ENCODE results near the gene B3GAT2. TPM values are rescaled to one million over a fixed set of nuclear protein-coding genes. Genes with fewer than 3 reads are reported as not detected.

B3GAT2 gene
- total and polyA plus RNA-seq, 4 donors: 0.06 to 0.65 (median 0.07) TPM

DNA sequence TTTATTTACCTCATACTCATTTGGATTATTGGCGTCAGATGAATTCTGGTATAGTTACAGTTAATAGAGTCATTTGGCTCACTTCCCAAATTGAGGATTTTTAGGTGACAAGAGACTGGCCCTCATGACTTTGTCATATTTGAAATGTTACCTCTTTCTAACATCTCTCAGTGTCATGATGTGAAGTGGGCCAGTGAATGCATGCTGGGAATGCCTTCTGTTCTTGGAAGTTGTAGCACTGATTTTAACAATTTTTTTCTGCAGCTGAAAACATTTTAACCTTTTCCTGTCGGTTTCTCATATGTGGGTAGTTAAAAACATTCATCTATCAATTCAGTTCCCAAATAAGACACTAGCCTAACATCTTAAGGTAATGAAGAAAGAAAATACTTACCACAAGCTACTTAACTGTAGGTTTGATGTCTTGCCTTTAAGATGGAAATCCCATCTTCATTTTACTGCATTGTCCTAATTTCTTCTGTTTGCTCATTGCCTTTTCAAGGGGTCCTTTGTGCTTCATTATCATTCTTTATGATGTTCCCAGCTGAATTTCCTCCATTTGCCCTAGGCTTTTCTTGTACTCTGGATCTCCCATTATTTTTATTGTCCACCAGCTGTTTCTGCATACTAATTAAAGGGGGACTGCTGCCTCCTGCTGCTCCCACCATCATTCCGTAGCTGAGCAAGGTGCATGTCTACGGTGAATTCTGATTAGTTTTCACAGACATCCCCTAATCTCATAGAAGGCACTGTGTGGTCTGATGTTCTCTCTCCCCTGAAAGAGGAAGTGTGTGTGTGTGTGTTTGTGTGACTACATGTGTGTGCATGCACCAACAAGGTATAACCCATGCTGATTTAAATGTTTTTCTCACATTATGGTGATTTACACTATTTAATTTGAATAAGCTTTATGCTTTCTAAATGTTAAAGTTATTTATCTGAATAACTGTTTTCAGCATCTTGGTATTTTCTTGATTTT lies 109.5 kb downstream of the B3GAT2 start:
- H3K4me1 ChIP-seq (ENCODE audit: control insufficient read depth in 5 of 5, insufficient read depth in 5 of 5, low read length in 5 of 5): no peaks in the 10 kb centered on the region
- DNase-seq: no peak
- no peaks in the 10 kb centered on the region for H3K9me3 ChIP-seq (ENCODE audit: control insufficient read depth in 4 of 4, insufficient read depth in 3 of 4, low read length in 3 of 4)
- ATAC-seq (ENCODE audit: insufficient read depth, low FRiP score): no peak
- no peak overlapping the region for H3K9ac ChIP-seq (ENCODE audit: insufficient read depth in 1 of 2, low read length in 2 of 2)
- no peaks in the 10 kb centered on the region for H3K27me3 ChIP-seq (ENCODE audit: control insufficient read depth in 3 of 3, insufficient read depth in 3 of 3, low read length in 2 of 3)
- H3K4me3 ChIP-seq: no peak overlapping the region
- no peak overlapping the region for H3K27ac ChIP-seq (ENCODE audit: low read depth in 1 of 2, low read length in 1 of 2)
- no peaks in the 10 kb centered on the region for H3K36me3 ChIP-seq (ENCODE audit: control insufficient read depth in 4 of 4, insufficient read depth in 4 of 4, low read length in 4 of 4)
- 96 to 98% methylated on average over 4 of the region's 4 CpGs for whole genome bisulfite sequencing, 2 donors
- TF ChIP-seq, protein P1, sequence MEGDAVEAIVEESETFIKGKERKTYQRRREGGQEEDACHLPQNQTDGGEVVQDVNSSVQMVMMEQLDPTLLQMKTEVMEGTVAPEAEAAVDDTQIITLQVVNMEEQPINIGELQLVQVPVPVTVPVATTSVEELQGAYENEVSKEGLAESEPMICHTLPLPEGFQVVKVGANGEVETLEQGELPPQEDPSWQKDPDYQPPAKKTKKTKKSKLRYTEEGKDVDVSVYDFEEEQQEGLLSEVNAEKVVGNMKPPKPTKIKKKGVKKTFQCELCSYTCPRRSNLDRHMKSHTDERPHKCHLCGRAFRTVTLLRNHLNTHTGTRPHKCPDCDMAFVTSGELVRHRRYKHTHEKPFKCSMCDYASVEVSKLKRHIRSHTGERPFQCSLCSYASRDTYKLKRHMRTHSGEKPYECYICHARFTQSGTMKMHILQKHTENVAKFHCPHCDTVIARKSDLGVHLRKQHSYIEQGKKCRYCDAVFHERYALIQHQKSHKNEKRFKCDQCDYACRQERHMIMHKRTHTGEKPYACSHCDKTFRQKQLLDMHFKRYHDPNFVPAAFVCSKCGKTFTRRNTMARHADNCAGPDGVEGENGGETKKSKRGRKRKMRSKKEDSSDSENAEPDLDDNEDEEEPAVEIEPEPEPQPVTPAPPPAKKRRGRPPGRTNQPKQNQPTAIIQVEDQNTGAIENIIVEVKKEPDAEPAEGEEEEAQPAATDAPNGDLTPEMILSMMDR (IDR thresholded peaks at IDR 0.05; ENCODE audit: control extremely low read depth, extremely low read depth): no peak

DNA sequence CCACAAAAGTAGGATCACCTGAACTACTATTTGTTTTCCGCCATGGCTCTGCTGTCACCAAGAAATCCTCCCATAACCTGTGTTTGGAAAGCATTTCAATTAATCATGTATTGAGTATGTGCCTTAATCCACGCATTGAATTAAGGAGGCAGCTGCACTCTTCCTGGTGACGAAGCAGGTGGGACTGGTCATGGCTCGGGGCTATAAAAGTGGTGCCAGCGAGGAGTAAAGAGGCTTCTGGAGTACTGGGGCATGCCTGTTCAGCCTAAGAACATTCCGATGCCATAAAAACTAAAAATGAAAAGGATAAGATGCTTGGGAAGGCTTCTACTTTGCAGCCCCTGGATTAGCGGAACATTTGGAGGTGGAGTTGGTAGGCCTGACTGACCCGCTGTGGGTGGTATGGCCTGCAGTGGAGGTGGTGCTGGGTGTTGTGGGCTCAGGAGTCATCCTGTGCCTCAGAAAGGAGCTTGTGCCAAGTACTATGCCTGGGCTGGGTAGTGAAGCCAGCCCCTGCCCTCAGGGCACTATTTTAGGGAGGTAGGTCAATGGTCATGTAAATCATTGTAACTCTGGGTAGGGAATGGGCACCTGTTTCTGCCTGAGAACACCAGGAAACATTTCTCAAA lies 110.5 kb downstream of the B3GAT2 start:
- ATAC-seq (ENCODE audit: insufficient read depth, low FRiP score) (no peak), DNase-seq (no peak)

DNA sequence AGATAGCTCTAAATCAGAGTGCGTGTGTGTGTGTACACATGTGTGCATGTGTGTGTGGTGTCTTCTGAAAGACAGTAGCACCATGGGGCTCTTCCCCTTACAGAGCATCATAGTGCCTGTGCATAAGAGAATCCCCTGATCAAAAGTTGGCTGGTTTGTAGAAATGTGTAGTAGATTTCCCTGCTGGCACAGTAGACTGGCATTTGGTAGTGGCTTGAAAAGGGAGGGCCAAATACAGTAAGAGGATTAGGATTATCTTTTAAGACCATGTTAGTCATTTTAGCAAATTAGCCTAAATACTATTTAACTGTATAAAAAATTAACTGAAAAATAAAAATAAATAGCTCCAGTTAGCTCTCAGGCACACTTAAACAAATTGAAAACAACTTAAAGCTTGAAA lies 112.6 kb downstream of the B3GAT2 start:
- TF ChIP-seq, protein P1 (IDR thresholded peaks at IDR 0.05; ENCODE audit: control extremely low read depth, extremely low read depth): no peak
- Histone ChIP-seq H3K27me3 (ENCODE audit: control insufficient read depth in 3 of 3, insufficient read depth in 3 of 3, low read length in 2 of 3) (no peaks in the 10 kb centered on the region), H3K4me3 (no peak overlapping the region), H3K27ac (ENCODE audit: low read depth in 1 of 2, low read length in 1 of 2) (no peak overlapping the region), H3K36me3 (ENCODE audit: control insufficient read depth in 4 of 4, insufficient read depth in 4 of 4, low read length in 4 of 4) (peaks cover 0 to 2% (median 0%) of the 10 kb centered on the region in 4 donors), H3K9me3 (ENCODE audit: control insufficient read depth in 4 of 4, insufficient read depth in 3 of 4, low read length in 3 of 4) (no peaks in the 10 kb centered on the region), H3K9ac (ENCODE audit: insufficient read depth in 1 of 2, low read length in 2 of 2) (no peak overlapping the region), H3K4me1 (ENCODE audit: control insufficient read depth in 5 of 5, insufficient read depth in 5 of 5, low read length in 5 of 5) (peaks cover 0 to 1% (median 0%) of the 10 kb centered on the region in 5 donors)
- ATAC-seq (ENCODE audit: insufficient read depth, low FRiP score): no peak
- WGBS, 2 donors: 94 to 98% methylated on average over 1 of the region's 1 CpG
- DNase-seq: no peak

More for the DNA sequence above, 110.5 kb downstream of the B3GAT2 start:
- H3K4me3 ChIP-seq: no peak overlapping the region
- TF ChIP-seq, protein P1 (IDR thresholded peaks at IDR 0.05; ENCODE audit: control extremely low read depth, extremely low read depth): no peak
- 93 to 97% methylated on average over 8 of the region's 8 CpGs for WGBS, 2 donors
- no peaks in the 10 kb centered on the region for H3K9me3 ChIP-seq (ENCODE audit: control insufficient read depth in 4 of 4, insufficient read depth in 3 of 4, low read length in 3 of 4)
- no peaks in the 10 kb centered on the region for H3K4me1 ChIP-seq (ENCODE audit: control insufficient read depth in 5 of 5, insufficient read depth in 5 of 5, low read length in 5 of 5)
- no peaks in the 10 kb centered on the region for H3K36me3 ChIP-seq (ENCODE audit: control insufficient read depth in 4 of 4, insufficient read depth in 4 of 4, low read length in 4 of 4)
- no peak overlapping the region for H3K9ac ChIP-seq (ENCODE audit: insufficient read depth in 1 of 2, low read length in 2 of 2)
- H3K27me3 ChIP-seq (ENCODE audit: control insufficient read depth in 3 of 3, insufficient read depth in 3 of 3, low read length in 2 of 3): no peaks in the 10 kb centered on the region
- H3K27ac ChIP-seq (ENCODE audit: low read depth in 1 of 2, low read length in 1 of 2): no peak overlapping the region

Data from lung (tissue), 12 donors.